Ovary (tissue), 9 donors: Measurements from ENCODE around the gene PTPN3. TPM values are rescaled to one million over a fixed set of nuclear protein-coding genes. Genes with fewer than 3 reads are reported as not detected.

Experiments used
- DNase-seq, 5 donors: peaks; one replicate each; pipeline ENCODE4 v3.0.0-alpha.2; 2019 to 2020
- H3K27ac ChIP-seq, 2 donors: fragments of 200-600 bp; one replicate each; pipeline versions ENCODE4 v1.5.1 to v1.8.0; 2019 to 2022
- H3K27me3 ChIP-seq: fragments of 200-600 bp; one replicate; pipeline ENCODE4 v1.8.0; 2022
- H3K36me3 ChIP-seq: fragments of 200-600 bp; sonication (generic); one replicate; pipeline ENCODE4 v1.5.1; 2019
- H3K4me1 ChIP-seq: one replicate; pipeline ENCODE4 v1.8.1; 2013; ENCODE audit warnings: mild to moderate bottlenecking, moderate library complexity; ENCODE audit not compliant: insufficient read depth
- H3K4me3 ChIP-seq: fragments of 200-600 bp; sonication (generic); one replicate; pipeline ENCODE4 v1.5.1; 2017
- H3K9me3 ChIP-seq, 2 donors: fragments of 200-600 bp in 1 of 2; sonication (generic) in 1 of 2; one replicate each; pipeline versions ENCODE4 v1.5.1 to v1.8.1; 2013 to 2019; ENCODE audit warnings: mild to moderate bottlenecking in 1 of 2, moderate library complexity in 1 of 2
- CTCF ChIP-seq, 3 donors: fragments of 450-650 bp in 2 of 3; fragments of 200-600 bp in 1 of 3; IDR thresholded peaks; one replicate each; pipeline versions ENCODE4 v1.5.1 to v1.8.0; 2016 to 2022; ENCODE audit warnings: antibody characterized with exemption in 3 of 3, mild to moderate bottlenecking in 1 of 3
- EP300 ChIP-seq: sonication (generic); formaldehyde crosslinking; IDR thresholded peaks from one replicate; pipeline ENCODE4 v1.6.1; 2017; ENCODE audit warnings: antibody characterized with exemption
- POLR2A ChIP-seq: fragments of 450-650 bp; IDR thresholded peaks from one replicate; pipeline ENCODE4 v1.6.1; 2017; ENCODE audit warnings: antibody characterized with exemption, mild to moderate bottlenecking, moderate library complexity
- WGBS, 3 donors: extraction: QIAGEN DNeasy Blood & Tissue Kit in 1 of 3; methylation state at CpG; one replicate each; pipeline versions ENCODE4 v1.1.5 to v1.1.7; 2013 to 2017; 5-methylcytosine and 5-hydroxymethylcytosine counted together
- intact Hi-C, 4 donors: fragments of 100-400 bp; cut with DNase I; formaldehyde crosslinking; loops; one replicate each; pipeline versions ENCODE4 v1.11.0 to v1.15.1; 2022 to 2023
- polyA plus RNA-seq, 2 donors: library from polyadenylated mRNA; stranded (reverse); fragments of 200-250 nt in 1 of 2; fragments of 350-450 nt in 1 of 2; fragmentation: Illumina TruSeq in 1 of 2; extraction: RNeasy Lipid Tissue Mini Kit (QIAGEN cat#74804) in 1 of 2; gene quantifications; one replicate each; pipeline ENCODE4 v1.2.3, GENCODE V29; 2013 to 2014
- total RNA-seq, 7 donors: library from RNA; depleted of rRNA in 2 of 7; stranded (reverse); fragments of >200 nt in 2 of 7; fragmentation: NEBNext Ultra II Directional in 3 of 7; extraction: Animal tissue kit (Norgen Biotek cat#: 25700) in 3 of 7; gene quantifications; one replicate each; pipeline versions ENCODE4 v1.1.0 to v1.2.4, GENCODE V29; 2016 to 2023
- donor health status: DM: no; HTN: no; CAD: no; lungs with moderate emphysema.
- donor health status: DM: no; HTN: no; CAD: no.
- donor health status: Bipolar disorder and iron deficiency.
- donor health status: DM: yes; HTN: yes; CAD: no.
- donor health status: DM: no; HTN: no; CAD: no.
- donor health status: DM: yes; HTN: yes; CAD: no.

Gene PTPN3
- total and polyA plus RNA-seq, 9 donors, result 0.20 to 17.8 (median 1.6) TPM

- WGBS, 3 donors, result 84 to 91% (median 85%) methylated on average over 6 of the region's 6 CpGs
- TF ChIP-seq EP300, result no peak
- TF ChIP-seq POLR2A, result no peak
- no peak for TF ChIP-seq CTCF (IDR thresholded peaks at IDR 0.05)
- no peaks in the 10 kb centered on the region for H3K4me1 ChIP-seq
- no peak overlapping the region for H3K4me3 ChIP-seq
- no peaks in the 10 kb centered on the region for H3K36me3 ChIP-seq
- no peak for DNase-seq
- H3K27ac ChIP-seq, result no peak overlapping the region
- intact Hi-C loops, result no loop called here
- no peaks in the 10 kb centered on the region for H3K27me3 ChIP-seq
- no peaks in the 10 kb centered on the region for H3K9me3 ChIP-seq
Observed at GRCh38 chr9:109522106-109522505, 24.0 kb upstream of the PTPN3 start.

GRCh38 chr9:109520475-109521132, 22.5 kb upstream of the PTPN3 start:
- intact Hi-C loops, result no loop called here

GRCh38 chr9:109519366-109519765, 21.3 kb upstream of the PTPN3 start:
- Histone ChIP-seq H3K4me1 (no peaks in the 10 kb centered on the region), H3K27me3 (no peaks in the 10 kb centered on the region), H3K36me3 (no peaks in the 10 kb centered on the region), H3K4me3 (no peak overlapping the region), H3K9me3 (no peaks in the 10 kb centered on the region), H3K27ac (no peak overlapping the region)
- TF ChIP-seq CTCF (IDR thresholded peaks at IDR 0.05) (no peak), EP300 (no peak), POLR2A (no peak)
- intact Hi-C loops, result no loop called here
- no peak for DNase-seq
- WGBS, 3 donors, result 71 to 79% (median 75%) methylated on average over 5 of the region's 5 CpGs

More at GRCh38 chr9:109520475-109521132, 22.5 kb upstream of the PTPN3 start:
- peak in 4 of 5 donors; percentile 25 to 53 (median 38) for DNase-seq
- H3K36me3 ChIP-seq, result no peaks in the 10 kb centered on the region
- H3K9me3 ChIP-seq, result no peaks in the 10 kb centered on the region
- TF ChIP-seq EP300 (no peak), CTCF (IDR thresholded peaks at IDR 0.05) (peak; percentile 35 to 43 (median 38)), POLR2A (no peak)
- H3K4me3 ChIP-seq, result no peak overlapping the region
- no peaks in the 10 kb centered on the region for H3K27me3 ChIP-seq
- WGBS, 3 donors, result 12 to 20% (median 16%) methylated on average over 11 of the region's 11 CpGs
- no peaks in the 10 kb centered on the region for H3K4me1 ChIP-seq
- H3K27ac ChIP-seq, result no peak overlapping the region

GRCh38 chr9:109518621-109519335, 20.7 kb upstream of the PTPN3 start:
- intact Hi-C loops, result no loop called here
- DNase-seq, result no peak

More at GRCh38 chr9:109518621-109519335, 20.7 kb upstream of the PTPN3 start:
- no peak overlapping the region for H3K4me3 ChIP-seq
- H3K27me3 ChIP-seq, result no peaks in the 10 kb centered on the region
- H3K27ac ChIP-seq, result no peak overlapping the region
- 80 to 85% (median 81%) methylated on average over 4 of the region's 4 CpGs for WGBS, 3 donors
- no peak for TF ChIP-seq EP300
- TF ChIP-seq CTCF (IDR thresholded peaks at IDR 0.05), result no peak
- no peak for TF ChIP-seq POLR2A
- no peaks in the 10 kb centered on the region for H3K4me1 ChIP-seq
- H3K9me3 ChIP-seq, result no peaks in the 10 kb centered on the region
- H3K36me3 ChIP-seq, result no peaks in the 10 kb centered on the region
